Measurements from ENCODE around the gene ST6GALNAC1.

Gene ST6GALNAC1

DNA sequence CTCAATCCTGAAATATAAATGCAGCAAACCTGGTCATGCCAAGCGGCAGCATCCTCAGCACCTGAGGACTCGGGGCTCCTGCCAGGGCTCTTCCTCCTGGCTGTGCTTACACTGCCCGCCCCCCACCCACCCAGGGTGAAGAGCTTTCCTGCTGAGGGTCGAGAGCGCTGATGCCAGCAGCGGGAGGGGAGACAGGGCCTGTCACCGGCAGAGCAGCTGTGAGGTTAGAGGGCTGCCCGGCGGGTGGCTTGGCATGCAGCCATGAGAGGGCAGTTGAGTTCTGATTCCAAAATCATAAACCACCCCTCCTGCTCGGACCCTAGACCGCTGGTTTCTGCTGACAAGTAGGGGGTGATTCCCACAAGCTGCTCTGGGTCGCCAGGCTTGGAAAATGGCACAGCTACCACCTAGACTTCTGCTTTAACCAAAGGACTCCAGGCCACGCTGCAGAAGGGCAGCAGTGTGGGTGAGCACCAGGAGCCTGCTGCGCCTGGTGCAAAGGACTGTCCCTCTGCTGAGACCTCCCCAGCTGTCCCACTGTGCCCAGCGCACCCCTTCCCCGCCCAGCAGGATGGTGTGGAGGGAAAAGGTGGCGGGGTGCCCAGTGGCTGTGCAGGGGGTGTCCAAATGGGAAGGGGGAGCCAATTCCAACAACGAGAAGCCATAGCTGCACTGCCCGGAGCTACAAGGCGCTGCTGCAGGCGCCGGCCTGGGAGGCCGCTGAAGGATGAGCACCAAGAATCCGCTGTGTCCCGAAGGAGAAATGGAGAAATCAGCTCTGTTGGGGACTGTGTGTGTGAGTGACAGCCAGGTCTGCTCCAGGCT lies 40.6 kb upstream of the ST6GALNAC1 start:
- Histone ChIP-seq H3K36me3 (ENCODE audit: control insufficient read depth, insufficient read depth, low read length) (peaks cover 5% of the 10 kb centered on the region), H3K4me1 (ENCODE audit: control insufficient read depth, insufficient read depth, low read length) (peaks cover 66% of the 10 kb centered on the region), H3K4me3 (ENCODE audit: low read length) (no peak overlapping the region), H3K27ac (ENCODE audit: low read depth, low read length) (peak overlapping the region; percentile 84), H3K27me3 (ENCODE audit: control insufficient read depth, insufficient read depth, low read length) (no peaks in the 10 kb centered on the region), H3K9ac (ENCODE audit: low read length) (no peak overlapping the region)

DNA sequence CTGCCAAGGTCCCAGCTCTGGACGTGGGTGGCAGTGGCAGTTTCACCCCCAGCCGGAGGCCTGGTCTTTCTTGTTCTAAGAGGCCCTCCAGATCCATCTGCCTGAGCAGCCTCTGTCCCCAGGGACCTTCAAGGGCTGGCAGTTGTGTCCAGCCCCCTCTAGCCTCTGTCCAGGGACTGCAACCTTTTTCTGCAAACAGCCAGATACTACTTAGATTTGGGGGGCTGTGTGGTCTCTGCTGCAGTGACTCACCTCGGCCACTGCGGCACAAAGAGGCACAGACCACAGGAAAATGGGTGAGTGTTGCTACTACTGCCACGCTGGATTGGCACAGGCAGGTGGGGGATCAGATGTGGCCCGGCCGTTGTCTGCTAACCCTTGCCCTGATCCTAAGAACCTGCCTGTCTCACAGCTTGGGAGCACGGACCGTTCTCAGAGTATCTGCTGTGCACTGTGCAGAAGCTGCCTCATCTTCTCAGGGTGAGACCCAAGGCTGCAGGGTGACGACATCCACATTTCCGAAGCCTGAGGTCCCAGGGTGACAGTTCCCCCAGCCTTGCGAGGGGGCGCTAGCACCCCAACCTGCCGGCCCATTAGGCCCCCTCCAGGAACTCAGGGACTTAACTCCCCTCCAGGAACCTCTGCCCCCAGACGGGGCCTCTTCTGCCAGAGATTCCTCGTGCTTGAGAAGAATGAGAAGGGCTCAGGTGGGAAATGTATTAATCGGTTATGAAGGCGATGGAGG lies 39.6 kb upstream of the ST6GALNAC1 start:
- H3K4me3 ChIP-seq (ENCODE audit: low read length) = no peak overlapping the region
- H3K27ac ChIP-seq (ENCODE audit: low read depth, low read length) = peak overlapping the region; percentile 84
- no peaks in the 10 kb centered on the region for H3K27me3 ChIP-seq (ENCODE audit: control insufficient read depth, insufficient read depth, low read length)
- peaks cover 57% of the 10 kb centered on the region for H3K4me1 ChIP-seq (ENCODE audit: control insufficient read depth, insufficient read depth, low read length)
- peak overlapping the region; percentile 11 for H3K9ac ChIP-seq (ENCODE audit: low read length)
- H3K36me3 ChIP-seq (ENCODE audit: control insufficient read depth, insufficient read depth, low read length) = peaks cover 7% of the 10 kb centered on the region

GRCh38 chr17:76682296-76682695 lies 38.7 kb upstream of the ST6GALNAC1 start:
- Histone ChIP-seq H3K27me3 (ENCODE audit: control insufficient read depth, insufficient read depth, low read length) (no peaks in the 10 kb centered on the region), H3K4me1 (ENCODE audit: control insufficient read depth, insufficient read depth, low read length) (peaks cover 48% of the 10 kb centered on the region), H3K36me3 (ENCODE audit: control insufficient read depth, insufficient read depth, low read length) (peaks cover 11% of the 10 kb centered on the region), H3K9ac (ENCODE audit: low read length) (peak overlapping the region; percentile 18), H3K4me3 (ENCODE audit: low read length) (no peak overlapping the region), H3K27ac (ENCODE audit: low read depth, low read length) (peak overlapping the region; percentile 84)

- H3K27me3 ChIP-seq (ENCODE audit: control insufficient read depth, insufficient read depth, low read length) = no peaks in the 10 kb centered on the region
- peaks cover 11% of the 10 kb centered on the region for H3K36me3 ChIP-seq (ENCODE audit: control insufficient read depth, insufficient read depth, low read length)
Measured at GRCh38 chr17:76681222-76682137, 37.9 kb upstream of the ST6GALNAC1 start.

DNA sequence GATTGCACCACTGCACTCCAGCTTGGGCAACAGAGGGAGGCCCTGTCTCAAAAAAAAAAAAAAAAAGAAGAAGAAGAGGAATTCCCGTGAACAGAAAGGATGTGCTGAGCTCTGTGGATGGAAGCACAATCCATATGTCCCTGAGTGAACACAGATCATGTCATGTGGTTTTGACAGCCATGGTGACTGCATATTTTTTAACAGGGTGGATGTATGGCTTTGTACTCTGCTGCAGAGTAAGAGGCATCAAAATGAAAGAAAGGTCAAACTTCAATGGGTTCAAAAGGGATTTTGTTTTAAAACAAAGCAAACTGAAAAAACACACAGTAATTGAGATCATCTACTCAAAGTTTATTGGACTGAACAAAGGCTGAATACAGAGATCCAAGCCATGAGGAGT lies 35.7 kb upstream of the ST6GALNAC1 start:
- peaks cover 30% of the 10 kb centered on the region for H3K4me1 ChIP-seq (ENCODE audit: control insufficient read depth, insufficient read depth, low read length)
- no peak overlapping the region for H3K27ac ChIP-seq (ENCODE audit: low read depth, low read length)
- no peaks in the 10 kb centered on the region for H3K27me3 ChIP-seq (ENCODE audit: control insufficient read depth, insufficient read depth, low read length)
- H3K9ac ChIP-seq (ENCODE audit: low read length) = no peak overlapping the region
- H3K36me3 ChIP-seq (ENCODE audit: control insufficient read depth, insufficient read depth, low read length) = peaks cover 10% of the 10 kb centered on the region
- H3K4me3 ChIP-seq (ENCODE audit: low read length) = no peak overlapping the region

More at GRCh38 chr17:76681222-76682137, 37.9 kb upstream of the ST6GALNAC1 start:
- H3K9ac ChIP-seq (ENCODE audit: low read length) = no peak overlapping the region
- H3K27ac ChIP-seq (ENCODE audit: low read depth, low read length) = peak overlapping the region; percentile 84
- H3K4me3 ChIP-seq (ENCODE audit: low read length) = no peak overlapping the region
- peaks cover 40% of the 10 kb centered on the region for H3K4me1 ChIP-seq (ENCODE audit: control insufficient read depth, insufficient read depth, low read length)

DNA sequence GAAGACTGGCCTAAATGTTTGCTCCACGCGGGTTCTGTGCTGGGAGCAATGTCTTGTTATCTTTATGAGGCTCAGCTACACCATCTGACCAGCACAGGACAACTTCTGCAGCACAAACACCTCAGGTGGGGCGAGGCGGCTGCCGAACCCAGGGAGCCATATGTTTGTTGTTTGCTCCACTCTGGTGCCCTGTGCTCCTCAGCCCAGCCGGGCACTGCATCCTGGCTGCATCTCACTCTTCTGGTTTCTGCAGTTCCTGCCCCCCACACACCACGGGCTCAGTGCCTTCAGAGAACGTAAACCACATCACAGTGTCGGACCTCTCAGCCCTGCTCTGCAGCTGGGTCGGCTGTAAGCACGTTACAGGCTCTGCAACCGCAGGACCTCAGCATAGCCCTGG lies 34.8 kb upstream of the ST6GALNAC1 start:
- H3K27ac ChIP-seq (ENCODE audit: low read depth, low read length) = no peak overlapping the region
- no peak overlapping the region for H3K9ac ChIP-seq (ENCODE audit: low read length)
- no peaks in the 10 kb centered on the region for H3K27me3 ChIP-seq (ENCODE audit: control insufficient read depth, insufficient read depth, low read length)
- H3K36me3 ChIP-seq (ENCODE audit: control insufficient read depth, insufficient read depth, low read length) = peaks cover 8% of the 10 kb centered on the region
- H3K4me1 ChIP-seq (ENCODE audit: control insufficient read depth, insufficient read depth, low read length) = peaks cover 26% of the 10 kb centered on the region
- H3K4me3 ChIP-seq (ENCODE audit: low read length) = no peak overlapping the region

DNA sequence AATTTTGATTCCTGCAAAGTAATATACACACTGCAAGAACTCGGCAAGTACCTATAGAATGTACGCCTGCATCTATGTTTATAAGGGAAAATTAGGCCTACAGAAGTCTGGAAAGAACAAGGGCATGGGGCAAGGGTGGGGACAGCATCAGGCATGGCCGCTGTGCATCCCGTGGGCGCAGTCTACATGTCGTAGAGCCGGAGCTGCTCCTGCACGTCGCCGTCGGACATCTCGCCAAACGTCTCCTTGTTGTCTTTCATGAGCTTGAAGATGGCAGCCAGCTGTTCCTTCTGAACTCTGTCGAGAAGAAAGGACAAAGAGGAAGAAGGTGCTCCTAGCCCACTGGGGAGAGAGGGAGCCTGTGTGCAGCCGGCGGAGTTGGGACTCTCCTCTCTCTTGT lies 33.8 kb upstream of the ST6GALNAC1 start:
- H3K36me3 ChIP-seq (ENCODE audit: control insufficient read depth, insufficient read depth, low read length) = peaks cover 6% of the 10 kb centered on the region
- no peak overlapping the region for H3K4me3 ChIP-seq (ENCODE audit: low read length)
- no peaks in the 10 kb centered on the region for H3K27me3 ChIP-seq (ENCODE audit: control insufficient read depth, insufficient read depth, low read length)
- no peak overlapping the region for H3K27ac ChIP-seq (ENCODE audit: low read depth, low read length)
- no peak overlapping the region for H3K9ac ChIP-seq (ENCODE audit: low read length)
- peaks cover 19% of the 10 kb centered on the region for H3K4me1 ChIP-seq (ENCODE audit: control insufficient read depth, insufficient read depth, low read length)

DNA sequence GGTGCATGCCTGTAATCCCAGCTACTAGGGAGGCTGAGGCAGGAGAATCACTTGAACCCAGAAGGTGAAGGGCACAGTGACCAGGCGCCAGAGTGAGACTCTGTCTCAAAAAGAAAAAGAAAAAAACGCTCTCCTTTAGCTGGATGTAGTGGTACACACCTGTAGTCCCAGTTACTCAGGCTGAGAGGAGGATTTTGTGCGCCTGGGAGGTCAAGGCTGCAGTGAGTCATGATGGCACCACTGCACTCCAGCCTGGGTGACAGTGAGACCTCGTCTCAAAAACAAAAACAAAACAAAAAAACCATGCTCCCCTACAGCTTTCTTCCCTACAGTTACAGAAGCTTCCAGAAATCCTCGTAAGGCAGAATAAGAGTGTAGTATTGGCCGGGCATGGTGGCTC lies 33.1 kb upstream of the ST6GALNAC1 start:
- peaks cover 6% of the 10 kb centered on the region for H3K36me3 ChIP-seq (ENCODE audit: control insufficient read depth, insufficient read depth, low read length)
- no peak overlapping the region for H3K9ac ChIP-seq (ENCODE audit: low read length)
- no peak overlapping the region for H3K4me3 ChIP-seq (ENCODE audit: low read length)
- no peak overlapping the region for H3K27ac ChIP-seq (ENCODE audit: low read depth, low read length)
- peaks cover 16% of the 10 kb centered on the region for H3K4me1 ChIP-seq (ENCODE audit: control insufficient read depth, insufficient read depth, low read length)
- no peaks in the 10 kb centered on the region for H3K27me3 ChIP-seq (ENCODE audit: control insufficient read depth, insufficient read depth, low read length)

DNA sequence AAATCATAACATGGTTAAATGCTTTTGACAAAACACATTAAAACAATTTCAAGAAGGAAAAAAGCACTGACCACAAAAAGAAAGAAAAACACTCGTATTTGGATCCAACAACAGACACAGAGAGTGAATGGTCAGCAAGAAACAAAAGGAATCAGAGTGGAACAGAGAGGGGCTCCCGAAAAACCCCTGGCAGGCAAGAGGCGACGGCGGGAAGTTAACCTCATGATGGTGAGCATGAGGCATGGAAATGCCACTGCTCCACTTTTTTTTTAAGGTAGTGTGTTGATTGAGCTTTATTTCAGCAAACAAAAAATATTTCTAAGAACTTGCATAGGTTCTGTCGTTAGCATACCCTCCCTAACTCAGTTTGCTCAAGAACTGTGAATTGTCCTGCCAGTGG lies 32.1 kb upstream of the ST6GALNAC1 start:
- Histone ChIP-seq H3K9ac (ENCODE audit: low read length) (no peak overlapping the region), H3K36me3 (ENCODE audit: control insufficient read depth, insufficient read depth, low read length) (peaks cover 6% of the 10 kb centered on the region), H3K4me3 (ENCODE audit: low read length) (no peak overlapping the region), H3K27ac (ENCODE audit: low read depth, low read length) (no peak overlapping the region), H3K27me3 (ENCODE audit: control insufficient read depth, insufficient read depth, low read length) (no peaks in the 10 kb centered on the region), H3K4me1 (ENCODE audit: control insufficient read depth, insufficient read depth, low read length) (peaks cover 11% of the 10 kb centered on the region)

DNA sequence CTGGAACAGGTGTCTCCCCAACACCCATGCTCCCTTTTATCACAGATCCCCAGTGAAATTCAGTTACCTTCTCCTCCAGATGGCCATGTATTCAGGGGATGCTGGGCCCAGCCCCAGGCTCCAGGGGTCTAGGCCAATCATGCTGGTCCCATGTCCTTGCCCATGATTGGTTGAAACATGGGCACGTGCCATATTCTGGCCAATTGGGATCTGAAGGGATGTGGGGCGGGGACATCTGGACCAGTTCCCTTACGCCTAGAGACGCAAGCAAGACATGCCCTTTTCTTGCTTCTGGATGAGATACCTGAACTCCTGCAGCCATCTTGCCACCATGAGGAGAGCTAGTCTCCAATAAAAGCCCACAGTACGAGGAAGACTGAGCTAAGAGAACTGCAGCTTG lies 31.0 kb upstream of the ST6GALNAC1 start:
- H3K36me3 ChIP-seq (ENCODE audit: control insufficient read depth, insufficient read depth, low read length) = peaks cover 6% of the 10 kb centered on the region
- H3K27ac ChIP-seq (ENCODE audit: low read depth, low read length) = no peak overlapping the region
- no peak overlapping the region for H3K4me3 ChIP-seq (ENCODE audit: low read length)
- no peak overlapping the region for H3K9ac ChIP-seq (ENCODE audit: low read length)
- peaks cover 11% of the 10 kb centered on the region for H3K4me1 ChIP-seq (ENCODE audit: control insufficient read depth, insufficient read depth, low read length)
- no peaks in the 10 kb centered on the region for H3K27me3 ChIP-seq (ENCODE audit: control insufficient read depth, insufficient read depth, low read length)

GRCh38 chr17:76673729-76674128 lies 30.2 kb upstream of the ST6GALNAC1 start:
- H3K4me1 ChIP-seq (ENCODE audit: control insufficient read depth, insufficient read depth, low read length) = peaks cover 11% of the 10 kb centered on the region
- H3K27me3 ChIP-seq (ENCODE audit: control insufficient read depth, insufficient read depth, low read length) = no peaks in the 10 kb centered on the region
- H3K27ac ChIP-seq (ENCODE audit: low read depth, low read length) = no peak overlapping the region
- peaks cover 4% of the 10 kb centered on the region for H3K36me3 ChIP-seq (ENCODE audit: control insufficient read depth, insufficient read depth, low read length)
- no peak overlapping the region for H3K9ac ChIP-seq (ENCODE audit: low read length)
- no peak overlapping the region for H3K4me3 ChIP-seq (ENCODE audit: low read length)

DNA sequence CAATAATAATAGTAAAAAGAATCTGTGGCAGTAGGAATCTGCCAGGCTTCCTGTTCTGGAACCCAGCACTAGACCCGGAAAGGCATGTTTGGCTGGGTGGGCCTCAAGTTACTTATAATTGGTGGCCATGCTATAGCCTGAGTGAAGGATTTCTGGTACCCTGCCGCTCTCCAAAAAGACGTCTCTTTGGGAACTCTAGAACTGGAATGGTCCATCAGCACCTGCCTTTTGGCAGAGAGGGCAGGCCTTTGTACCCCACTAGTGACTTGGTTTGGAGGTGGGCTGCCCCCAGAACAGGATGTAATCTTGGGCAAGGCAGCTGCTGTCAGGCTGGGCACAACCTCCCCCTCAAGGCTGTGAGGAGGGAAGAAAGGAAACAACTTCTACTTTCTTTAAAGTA lies 29.3 kb upstream of the ST6GALNAC1 start:
- no peak overlapping the region for H3K9ac ChIP-seq (ENCODE audit: low read length)
- no peaks in the 10 kb centered on the region for H3K27me3 ChIP-seq (ENCODE audit: control insufficient read depth, insufficient read depth, low read length)
- peak overlapping the region; percentile 88 for H3K4me3 ChIP-seq (ENCODE audit: low read length)
- no peak overlapping the region for H3K27ac ChIP-seq (ENCODE audit: low read depth, low read length)
- H3K36me3 ChIP-seq (ENCODE audit: control insufficient read depth, insufficient read depth, low read length) = peaks cover 4% of the 10 kb centered on the region
- peaks cover 11% of the 10 kb centered on the region for H3K4me1 ChIP-seq (ENCODE audit: control insufficient read depth, insufficient read depth, low read length)

Measured in rectal smooth muscle tissue (tissue), 1 donor.